Coronary artery (tissue), 2 donors: ENCODE data around the gene SCAPER.
"Not testable (repeated sequence)": the region's sequence is repeated elsewhere in the genome, so short reads cannot be mapped to it uniquely, and the experiment has no call there.

Experiments used
- DNase-seq: peaks from one replicate; pipeline ENCODE4 v3.0.0-alpha.2; 2017; ENCODE audit warnings: low spot score
- H3K27ac ChIP-seq, 2 donors: fragments of 200-600 bp; sonication (generic); one replicate each; pipeline ENCODE4 v1.5.1; 2016 to 2019
- H3K4me3 ChIP-seq: fragments of 200-600 bp; sonication (generic); 2 replicates; pipeline ENCODE4 v1.5.1; 2016; ENCODE audit warnings: mild to moderate bottlenecking, moderate library complexity
- CTCF ChIP-seq: fragments of 200-600 bp; sonication (generic); IDR thresholded peaks from one replicate; pipeline ENCODE4 v1.5.1; 2019; ENCODE audit warnings: antibody characterized with exemption

The SCAPER gene

GRCh38 chr15:76894174-76894573, 11.0 kb downstream of the SCAPER start:
- Histone ChIP-seq H3K27ac (no peak overlapping the region), H3K4me3 (no peak overlapping the region)
- DNase-seq, result no peak
- no peak for TF ChIP-seq CTCF

GRCh38 chr15:76892836-76893235, 12.3 kb downstream of the SCAPER start:
- DNase-seq, H3K4me3 ChIP-seq, H3K27ac ChIP-seq: not testable (repeated sequence)

- not testable (repeated sequence) for H3K4me3 ChIP-seq, H3K27ac ChIP-seq, DNase-seq
These were observed 17.6 kb downstream of the SCAPER start for GRCh38 chr15:76887280-76888141.

GRCh38 chr15:76885212-76885611, 19.9 kb downstream of the SCAPER start:
- no peak for DNase-seq
- TF ChIP-seq CTCF, result no peak
- H3K4me3 ChIP-seq, result no peak overlapping the region

GRCh38 chr15:76875911-76876310, 29.2 kb downstream of the SCAPER start:
- TF ChIP-seq CTCF, result no peak
- H3K27ac ChIP-seq, result no peak overlapping the region
- H3K4me3 ChIP-seq, result no peak overlapping the region

More at GRCh38 chr15:76885212-76885611, 19.9 kb downstream of the SCAPER start:
- no peak overlapping the region for H3K27ac ChIP-seq

GRCh38 chr15:76873066-76873465, 32.1 kb downstream of the SCAPER start:
- H3K4me3 ChIP-seq, H3K27ac ChIP-seq, DNase-seq: not testable (repeated sequence)

More at GRCh38 chr15:76875911-76876310, 29.2 kb downstream of the SCAPER start:
- DNase-seq, result no peak

GRCh38 chr15:76871930-76872329, 33.2 kb downstream of the SCAPER start:
- TF ChIP-seq CTCF, result no peak
- Histone ChIP-seq H3K27ac (no peak overlapping the region), H3K4me3 (no peak overlapping the region)
- DNase-seq, result no peak

GRCh38 chr15:76868740-76869139, 36.4 kb downstream of the SCAPER start:
- H3K4me3 ChIP-seq, result no peak overlapping the region
- no peak overlapping the region for H3K27ac ChIP-seq
- no peak for TF ChIP-seq CTCF
- no peak for DNase-seq
